K562 (cell line): ENCODE data around the gene ATXN1L. TPM values are rescaled to one million over a fixed set of nuclear protein-coding genes. Genes with fewer than 3 reads are reported as not detected.

ENCODE experiments used
- ELF1 ChIP-seq: fragments of 200-800 bp; sonication (Bioruptor generic); IDR thresholded peaks from 2 replicates; pipeline ENCODE4 v1.6.1; 2016; ENCODE audit warnings: missing genetic modification characterization, missing compliant biosample characterization
- GABPB1 ChIP-seq: sonication (generic); formaldehyde crosslinking; IDR thresholded peaks from 2 replicates; pipeline ENCODE4 v1.8.0; 2022; ENCODE audit warnings: mild to moderate bottlenecking, missing genetic modification reagents
- HDAC3 ChIP-seq: fragments of 450-650 bp; IDR thresholded peaks from 2 replicates; pipeline ENCODE4 v1.6.1; 2018; ENCODE audit warnings: borderline replicate concordance, mild to moderate bottlenecking, moderate library complexity; ENCODE audit not compliant: partially characterized antibody
- HMG20B ChIP-seq: fragments of 250-450 bp; sonication (Bioruptor Pico); IDR thresholded peaks from 2 replicates; pipeline ENCODE4 v1.5.0; 2021; ENCODE audit warnings: mild to moderate bottlenecking
- POLR2A ChIP-seq: fragments of 450-650 bp; conservative IDR thresholded peaks from 2 replicates; pipeline ENCODE4 v1.6.1; 2016
- RCOR1 ChIP-seq, 2 experiments: IDR thresholded peaks; 2 replicates each; pipeline ENCODE4 v1.6.1; 2012; ENCODE audit warnings: low read depth in 2 of 2, low read length in 2 of 2, borderline replicate concordance in 1 of 2, improper control_type of control experiment in 1 of 2
- SP2 ChIP-seq: IDR thresholded peaks from 2 replicates; pipeline ENCODE4 v1.6.1; 2011; ENCODE audit warnings: mild to moderate bottlenecking, low read depth, low read length, moderate library complexity; ENCODE audit not compliant: poor library complexity, severe bottlenecking; ENCODE audit errors: extremely low read depth
- SUPT5H ChIP-seq: fragments of 450-650 bp; IDR thresholded peaks from 2 replicates; pipeline ENCODE4 v1.6.1; 2016
- ZKSCAN8 ChIP-seq: fragments of 200-800 bp; sonication (Bioruptor generic); IDR thresholded peaks from 2 replicates; pipeline ENCODE4 v1.6.1; 2016; ENCODE audit warnings: missing genetic modification characterization, missing compliant biosample characterization
- ZNF133 ChIP-seq: fragments of 250-450 bp; sonication (Bioruptor Pico); IDR thresholded peaks from 2 replicates; pipeline ENCODE4 v1.4.0; 2020; ENCODE audit warnings: mild to moderate bottlenecking
- ZNF175 ChIP-seq: fragments of 200-800 bp; sonication (Bioruptor generic); IDR thresholded peaks from 2 replicates; pipeline ENCODE4 v1.6.1; 2016; ENCODE audit warnings: low read depth, mild to moderate bottlenecking, missing genetic modification characterization, missing compliant biosample characterization
- ZNF316 ChIP-seq: fragments of 450-650 bp; IDR thresholded peaks from 2 replicates; pipeline ENCODE4 v1.6.1; 2016
- ZNF41 ChIP-seq: fragments of 250-450 bp; sonication (Bioruptor Pico); conservative IDR thresholded peaks from 2 replicates; pipeline ENCODE4 v1.4.0; 2020; ENCODE audit warnings: mild to moderate bottlenecking
- polyA plus RNA-seq, 8 experiments: library from polyadenylated mRNA; depleted of rRNA in 4 of 8; stranded (reverse) in 5 of 8; unstranded in 3 of 8; fragments of >200 nt; fragmentation: Nextera tagmentation in 2 of 8; fragmentation: Illumina TruSeq in 1 of 8; extraction: Ambion mirVana in 2 of 8; extraction: Trizol in 1 of 8; gene quantifications; 2 replicates each; pipeline versions ENCODE4 v1.2.1 to v1.2.3, GENCODE V29; 2011 to 2014; ENCODE audit warnings: inconsistent platforms in 1 of 8, missing spikeins in 1 of 8
- total RNA-seq, 7 experiments: library from RNA; depleted of rRNA in 6 of 7; stranded (reverse); fragments of >200 nt in 6 of 7; fragmentation: Illumina TruSeq in 2 of 7; extraction: Trizol in 2 of 7; gene quantifications; 2 replicates each; pipeline versions ENCODE4 v1.2.1 to v1.2.3, GENCODE V29; 2011 to 2021; ENCODE audit warnings: low replicate concordance in 1 of 7
- TF ChIP-seq, protein P1 (sequence below), 2 experiments: IDR thresholded peaks; 2 replicates each; pipeline ENCODE4 v1.6.1; 2011; ENCODE audit warnings: borderline replicate concordance in 1 of 2, control low read depth in 1 of 2, low read depth in 1 of 2, low read length in 1 of 2, mild to moderate bottlenecking in 1 of 2, mixed read lengths in 1 of 2, moderate library complexity in 1 of 2; ENCODE audit not compliant: insufficient read depth in 1 of 2, insufficient read length in 1 of 2, poor library complexity in 1 of 2, severe bottlenecking in 1 of 2; ENCODE audit errors: extremely low read depth in 1 of 2
- TF ChIP-seq, protein P2 (sequence below): sonication (generic); formaldehyde crosslinking; IDR thresholded peaks from 2 replicates; pipeline ENCODE4 v1.8.0; 2023; ENCODE audit warnings: mild to moderate bottlenecking, missing genetic modification reagents
- TF ChIP-seq, protein P3 (sequence below): fragments of 450-650 bp; IDR thresholded peaks from 2 replicates; pipeline ENCODE4 v1.6.1; 2017; ENCODE audit warnings: mild to moderate bottlenecking, moderate library complexity
- TF ChIP-seq, protein P4 (sequence below): IDR thresholded peaks from 2 replicates; pipeline ENCODE4 v1.6.1; 2014; ENCODE audit warnings: antibody characterized with exemption
- TF ChIP-seq, protein P5 (sequence below): fragments of 450-650 bp; formaldehyde crosslinking; IDR thresholded peaks from 2 replicates; pipeline ENCODE4 v1.4.0; 2020; ENCODE audit warnings: mild to moderate bottlenecking, moderate library complexity
- TF ChIP-seq, protein P6 (sequence below): fragments of 450-650 bp; IDR thresholded peaks from 2 replicates; pipeline ENCODE4 v1.6.1; 2017; ENCODE audit warnings: antibody characterized with exemption

Gene ATXN1L
- total and polyA plus RNA-seq, 9 of the 15 experiments (the other 6 are each of a cell fraction or from before 2014, with no cell fraction given): 1.4 to 11.3 (median 9.3) TPM

DNA sequence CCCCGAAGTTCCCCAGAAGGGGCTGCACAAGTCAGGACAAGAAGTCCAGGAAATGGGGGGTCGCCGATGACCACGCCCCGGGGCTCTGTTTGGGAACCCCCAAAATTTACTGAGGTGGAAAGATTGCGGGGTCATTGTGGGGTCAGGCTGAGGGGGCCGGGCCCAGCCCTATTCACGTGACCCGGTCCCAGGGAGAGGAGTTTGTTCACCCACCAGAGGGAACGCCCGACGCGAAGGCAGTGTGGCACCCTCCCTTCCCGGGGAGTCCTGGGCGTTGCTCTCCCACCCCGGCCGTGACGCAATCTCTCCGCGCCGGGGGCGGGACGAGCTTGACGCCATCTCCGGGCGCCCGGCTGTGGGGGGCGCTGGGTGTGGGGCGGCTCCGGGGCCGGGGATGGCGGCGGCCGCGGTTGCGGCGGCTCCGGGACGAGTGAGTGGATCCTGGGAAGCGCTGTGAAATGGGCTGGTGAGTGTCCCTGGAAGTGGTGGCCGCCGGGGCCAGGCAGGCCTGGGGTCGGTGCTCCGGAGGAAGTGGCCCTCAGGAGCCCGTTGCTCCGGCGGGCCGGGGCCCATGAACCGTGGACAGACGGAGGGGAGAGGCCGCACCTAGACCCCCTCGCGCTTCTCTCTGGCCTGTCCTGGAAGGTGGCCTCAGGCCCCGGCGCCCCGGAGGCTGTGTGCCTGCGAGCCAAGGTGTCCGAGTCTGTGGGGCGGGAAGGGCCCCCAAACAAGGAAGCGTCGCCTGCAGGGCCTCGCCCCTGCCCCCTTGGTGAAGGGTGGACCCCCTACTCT is at the start of gene ATXN1L (continued):
- no peak for TF ChIP-seq ZNF41 (CRISPR knock-in tag)
- TF ChIP-seq, protein P1, sequence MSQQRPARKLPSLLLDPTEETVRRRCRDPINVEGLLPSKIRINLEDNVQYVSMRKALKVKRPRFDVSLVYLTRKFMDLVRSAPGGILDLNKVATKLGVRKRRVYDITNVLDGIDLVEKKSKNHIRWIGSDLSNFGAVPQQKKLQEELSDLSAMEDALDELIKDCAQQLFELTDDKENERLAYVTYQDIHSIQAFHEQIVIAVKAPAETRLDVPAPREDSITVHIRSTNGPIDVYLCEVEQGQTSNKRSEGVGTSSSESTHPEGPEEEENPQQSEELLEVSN (IDR thresholded peaks at IDR 0.05; ENCODE audit: borderline replicate concordance in 1 of 2, extremely low read depth in 1 of 2, insufficient read depth in 1 of 2, insufficient read length in 1 of 2, low read depth in 1 of 2, low read length in 1 of 2, poor library complexity in 1 of 2, severe bottlenecking in 1 of 2): peak in 1 of 2 experiments; percentile 44
- 0 out of 4 replicates have a peak, but pooled peaks of 1 of the 2 experiments have one; percentile 13 for TF ChIP-seq RCOR1 (IDR thresholded peaks at IDR 0.05; ENCODE audit: borderline replicate concordance in 1 of 2, low read depth in 2 of 2, low read length in 2 of 2)
- TF ChIP-seq, protein P2, sequence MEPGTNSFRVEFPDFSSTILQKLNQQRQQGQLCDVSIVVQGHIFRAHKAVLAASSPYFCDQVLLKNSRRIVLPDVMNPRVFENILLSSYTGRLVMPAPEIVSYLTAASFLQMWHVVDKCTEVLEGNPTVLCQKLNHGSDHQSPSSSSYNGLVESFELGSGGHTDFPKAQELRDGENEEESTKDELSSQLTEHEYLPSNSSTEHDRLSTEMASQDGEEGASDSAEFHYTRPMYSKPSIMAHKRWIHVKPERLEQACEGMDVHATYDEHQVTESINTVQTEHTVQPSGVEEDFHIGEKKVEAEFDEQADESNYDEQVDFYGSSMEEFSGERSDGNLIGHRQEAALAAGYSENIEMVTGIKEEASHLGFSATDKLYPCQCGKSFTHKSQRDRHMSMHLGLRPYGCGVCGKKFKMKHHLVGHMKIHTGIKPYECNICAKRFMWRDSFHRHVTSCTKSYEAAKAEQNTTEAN (CRISPR knock-in tag): no peak
- no peak for TF ChIP-seq HDAC3
- no peak for TF ChIP-seq ELF1
- TF ChIP-seq, protein P3, sequence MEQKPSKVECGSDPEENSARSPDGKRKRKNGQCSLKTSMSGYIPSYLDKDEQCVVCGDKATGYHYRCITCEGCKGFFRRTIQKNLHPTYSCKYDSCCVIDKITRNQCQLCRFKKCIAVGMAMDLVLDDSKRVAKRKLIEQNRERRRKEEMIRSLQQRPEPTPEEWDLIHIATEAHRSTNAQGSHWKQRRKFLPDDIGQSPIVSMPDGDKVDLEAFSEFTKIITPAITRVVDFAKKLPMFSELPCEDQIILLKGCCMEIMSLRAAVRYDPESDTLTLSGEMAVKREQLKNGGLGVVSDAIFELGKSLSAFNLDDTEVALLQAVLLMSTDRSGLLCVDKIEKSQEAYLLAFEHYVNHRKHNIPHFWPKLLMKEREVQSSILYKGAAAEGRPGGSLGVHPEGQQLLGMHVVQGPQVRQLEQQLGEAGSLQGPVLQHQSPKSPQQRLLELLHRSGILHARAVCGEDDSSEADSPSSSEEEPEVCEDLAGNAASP: no peak
- no peak for TF ChIP-seq SP2
- TF ChIP-seq, protein P4, sequence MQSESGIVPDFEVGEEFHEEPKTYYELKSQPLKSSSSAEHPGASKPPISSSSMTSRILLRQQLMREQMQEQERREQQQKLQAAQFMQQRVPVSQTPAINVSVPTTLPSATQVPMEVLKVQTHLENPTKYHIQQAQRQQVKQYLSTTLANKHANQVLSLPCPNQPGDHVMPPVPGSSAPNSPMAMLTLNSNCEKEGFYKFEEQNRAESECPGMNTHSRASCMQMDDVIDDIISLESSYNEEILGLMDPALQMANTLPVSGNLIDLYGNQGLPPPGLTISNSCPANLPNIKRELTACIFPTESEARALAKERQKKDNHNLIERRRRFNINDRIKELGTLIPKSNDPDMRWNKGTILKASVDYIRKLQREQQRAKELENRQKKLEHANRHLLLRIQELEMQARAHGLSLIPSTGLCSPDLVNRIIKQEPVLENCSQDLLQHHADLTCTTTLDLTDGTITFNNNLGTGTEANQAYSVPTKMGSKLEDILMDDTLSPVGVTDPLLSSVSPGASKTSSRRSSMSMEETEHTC: 0 out of 2 replicates have a peak, but pooled peaks have one; percentile 49
- TF ChIP-seq ZNF316: no peak
- TF ChIP-seq, protein P5, sequence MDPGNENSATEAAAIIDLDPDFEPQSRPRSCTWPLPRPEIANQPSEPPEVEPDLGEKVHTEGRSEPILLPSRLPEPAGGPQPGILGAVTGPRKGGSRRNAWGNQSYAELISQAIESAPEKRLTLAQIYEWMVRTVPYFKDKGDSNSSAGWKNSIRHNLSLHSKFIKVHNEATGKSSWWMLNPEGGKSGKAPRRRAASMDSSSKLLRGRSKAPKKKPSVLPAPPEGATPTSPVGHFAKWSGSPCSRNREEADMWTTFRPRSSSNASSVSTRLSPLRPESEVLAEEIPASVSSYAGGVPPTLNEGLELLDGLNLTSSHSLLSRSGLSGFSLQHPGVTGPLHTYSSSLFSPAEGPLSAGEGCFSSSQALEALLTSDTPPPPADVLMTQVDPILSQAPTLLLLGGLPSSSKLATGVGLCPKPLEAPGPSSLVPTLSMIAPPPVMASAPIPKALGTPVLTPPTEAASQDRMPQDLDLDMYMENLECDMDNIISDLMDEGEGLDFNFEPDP (CRISPR knock-in tag): no peak
- TF ChIP-seq GABPB1 (CRISPR knock-in tag): peak; percentile 23; the same call in 1 of the 2 replicates
- no peak for TF ChIP-seq ZNF175 (CRISPR knock-in tag)
- no peak for TF ChIP-seq ZKSCAN8 (CRISPR knock-in tag)
- TF ChIP-seq ZNF133: no peak
- TF ChIP-seq SUPT5H: peak; percentile 74
- TF ChIP-seq, protein P6, sequence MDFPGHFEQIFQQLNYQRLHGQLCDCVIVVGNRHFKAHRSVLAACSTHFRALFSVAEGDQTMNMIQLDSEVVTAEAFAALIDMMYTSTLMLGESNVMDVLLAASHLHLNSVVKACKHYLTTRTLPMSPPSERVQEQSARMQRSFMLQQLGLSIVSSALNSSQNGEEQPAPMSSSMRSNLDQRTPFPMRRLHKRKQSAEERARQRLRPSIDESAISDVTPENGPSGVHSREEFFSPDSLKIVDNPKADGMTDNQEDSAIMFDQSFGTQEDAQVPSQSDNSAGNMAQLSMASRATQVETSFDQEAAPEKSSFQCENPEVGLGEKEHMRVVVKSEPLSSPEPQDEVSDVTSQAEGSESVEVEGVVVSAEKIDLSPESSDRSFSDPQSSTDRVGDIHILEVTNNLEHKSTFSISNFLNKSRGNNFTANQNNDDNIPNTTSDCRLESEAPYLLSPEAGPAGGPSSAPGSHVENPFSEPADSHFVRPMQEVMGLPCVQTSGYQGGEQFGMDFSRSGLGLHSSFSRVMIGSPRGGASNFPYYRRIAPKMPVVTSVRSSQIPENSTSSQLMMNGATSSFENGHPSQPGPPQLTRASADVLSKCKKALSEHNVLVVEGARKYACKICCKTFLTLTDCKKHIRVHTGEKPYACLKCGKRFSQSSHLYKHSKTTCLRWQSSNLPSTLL: no peak
- peak; percentile 83 for TF ChIP-seq POLR2A
- no peak for TF ChIP-seq HMG20B
